Measurements from ENCODE around the gene FAM229A.

GRCh38 chr1:32404946-32405345 lies 42.7 kb upstream of the FAM229A start:
- TF ChIP-seq SUZ12 (IDR thresholded peaks at IDR 0.05; ENCODE audit: extremely low read depth, insufficient read depth, insufficient read length) (no peak), YY1 (IDR thresholded peaks at IDR 0.05; ENCODE audit: insufficient read depth, insufficient read length) (no peak)
